Esophagus (tissue), 2 donors: Measurements from ENCODE around the gene GPD1. TPM values are rescaled to one million over a fixed set of nuclear protein-coding genes. Genes with fewer than 3 reads are reported as not detected.
"Not testable (repeated sequence)": the region's sequence is repeated elsewhere in the genome, so short reads cannot be mapped to it uniquely, and the experiment has no call there.

Experiments
- H3K27ac ChIP-seq, 2 donors: one replicate each; pipeline ENCODE4 v1.5.1; 2013; ENCODE audit warnings: low read depth in 2 of 2, mild to moderate bottlenecking in 2 of 2, inconsistent platforms in 1 of 2, low read length in 1 of 2, moderate library complexity in 1 of 2
- H3K27me3 ChIP-seq, 2 donors: one replicate each; pipeline ENCODE4 v1.6.1; 2013; ENCODE audit warnings: low read length in 2 of 2, control low read depth in 1 of 2, mild to moderate bottlenecking in 1 of 2; ENCODE audit not compliant: insufficient read depth in 2 of 2, control insufficient read depth in 1 of 2
- H3K36me3 ChIP-seq, 2 donors: one replicate each; pipeline ENCODE4 v1.6.1; 2013; ENCODE audit warnings: low read length in 1 of 2; ENCODE audit not compliant: control insufficient read depth in 2 of 2, insufficient read depth in 2 of 2
- H3K4me1 ChIP-seq, 2 donors: one replicate each; pipeline ENCODE4 v1.6.1; 2013; ENCODE audit warnings: low read length in 1 of 2; ENCODE audit not compliant: control insufficient read depth in 2 of 2, insufficient read depth in 2 of 2
- H3K4me3 ChIP-seq, 2 donors: one replicate each; pipeline ENCODE4 v1.5.1; 2013; ENCODE audit warnings: low read length in 2 of 2, mild to moderate bottlenecking in 2 of 2, low read depth in 1 of 2, moderate library complexity in 1 of 2
- H3K9me3 ChIP-seq, 2 donors: one replicate each; pipeline ENCODE4 v1.6.1; 2013; ENCODE audit warnings: mild to moderate bottlenecking in 2 of 2, low read depth in 1 of 2, low read length in 1 of 2, moderate library complexity in 1 of 2; ENCODE audit not compliant: control insufficient read depth in 2 of 2, insufficient read depth in 1 of 2
- WGBS, 2 donors: extraction: QIAGEN DNeasy Blood & Tissue Kit; methylation state at CpG; one replicate each; pipeline ENCODE4 v1.1.7; 2013; 5-methylcytosine and 5-hydroxymethylcytosine counted together
- polyA plus RNA-seq, 2 donors: library from polyadenylated mRNA; stranded (reverse); fragments of 200-250 nt; gene quantifications; one replicate each; pipeline ENCODE4 v1.2.3, GENCODE V29; 2013
- donor health status: healthy with polysubstance abuse.
- donor health status: Bipolar disorder and iron deficiency.

GPD1 gene
- polyA plus RNA-seq, 2 donors: 0.29 to 0.32 TPM

- Histone ChIP-seq H3K36me3 (peaks cover 14% of the 10 kb centered on the region in 2 donors), H3K9me3 (no peaks in the 10 kb centered on the region)
- WGBS, 2 donors: 59 to 71% methylated on average over 2 of the region's 2 CpGs
These were observed 28.8 kb downstream of the GPD1 start for GRCh38 chr12:50132505-50133135.

GRCh38 chr12:50142993-50143392 is 39.2 kb downstream of the GPD1 start:
- Histone ChIP-seq H3K9me3 (no peaks in the 10 kb centered on the region), H3K4me1 (no peaks in the 10 kb centered on the region), H3K36me3 (no peaks in the 10 kb centered on the region), H3K27me3 (no peaks in the 10 kb centered on the region), H3K4me3 (no peak overlapping the region), H3K27ac (no peak overlapping the region)
- WGBS, 2 donors: 86 to 89% methylated on average over 8 of the region's 8 CpGs

More at GRCh38 chr12:50132505-50133135, 28.8 kb downstream of the GPD1 start:
- no peak overlapping the region for H3K4me3 ChIP-seq
- H3K4me1 ChIP-seq: no peaks in the 10 kb centered on the region
- no peak overlapping the region for H3K27ac ChIP-seq
- no peaks in the 10 kb centered on the region for H3K27me3 ChIP-seq

- H3K27ac ChIP-seq: no peak overlapping the region
- H3K4me3 ChIP-seq: no peak overlapping the region
- no peaks in the 10 kb centered on the region for H3K36me3 ChIP-seq
- no peaks in the 10 kb centered on the region for H3K9me3 ChIP-seq
- WGBS, 2 donors: 82 to 90% methylated on average over 2 of the region's 2 CpGs
- no peaks in the 10 kb centered on the region for H3K27me3 ChIP-seq
- H3K4me1 ChIP-seq: no peaks in the 10 kb centered on the region
These were observed 41.6 kb downstream of the GPD1 start for GRCh38 chr12:50145439-50145838.

GRCh38 chr12:50147281-50147680 is 43.5 kb downstream of the GPD1 start:
- Histone ChIP-seq H3K27me3 (no peaks in the 10 kb centered on the region), H3K4me1 (no peaks in the 10 kb centered on the region), H3K36me3 (no peaks in the 10 kb centered on the region), H3K27ac (no peak overlapping the region), H3K4me3 (no peak overlapping the region), H3K9me3 (no peaks in the 10 kb centered on the region)
- 94 to 97% methylated on average over 4 of the region's 4 CpGs for WGBS, 2 donors

- H3K4me3 ChIP-seq, H3K4me1 ChIP-seq, H3K27me3 ChIP-seq, H3K9me3 ChIP-seq, H3K27ac ChIP-seq, H3K36me3 ChIP-seq: not testable (repeated sequence)
- WGBS, 2 donors: 91 to 92% methylated on average over 6 of the region's 6 CpGs
These were observed 44.2 kb downstream of the GPD1 start for GRCh38 chr12:50148011-50148410.

- H3K27ac ChIP-seq: no peak overlapping the region
- H3K4me1 ChIP-seq: no peaks in the 10 kb centered on the region
- no peak overlapping the region for H3K4me3 ChIP-seq
- 69% methylated on average over 3 of the region's 3 CpGs for WGBS, 2 donors
- no peaks in the 10 kb centered on the region for H3K36me3 ChIP-seq
- no peaks in the 10 kb centered on the region for H3K9me3 ChIP-seq
- H3K27me3 ChIP-seq: no peaks in the 10 kb centered on the region
These were observed 45.5 kb downstream of the GPD1 start for GRCh38 chr12:50149311-50149710.

- no peaks in the 10 kb centered on the region for H3K36me3 ChIP-seq
- no peaks in the 10 kb centered on the region for H3K27me3 ChIP-seq
- H3K4me1 ChIP-seq: no peaks in the 10 kb centered on the region
- no peak overlapping the region for H3K27ac ChIP-seq
- H3K4me3 ChIP-seq: no peak overlapping the region
- no peaks in the 10 kb centered on the region for H3K9me3 ChIP-seq
- WGBS, 2 donors: 61 to 73% methylated on average over 1 of the region's 1 CpG
These were observed 47.4 kb downstream of the GPD1 start for GRCh38 chr12:50151047-50151687.

GRCh38 chr12:50154947-50155346 is 51.1 kb downstream of the GPD1 start:
- not testable (repeated sequence) for H3K4me1 ChIP-seq, H3K27ac ChIP-seq, H3K4me3 ChIP-seq, H3K36me3 ChIP-seq, H3K27me3 ChIP-seq, H3K9me3 ChIP-seq
- WGBS, 2 donors: 92 to 95% methylated on average over 5 of the region's 5 CpGs

GRCh38 chr12:50156641-50157040 is 52.8 kb downstream of the GPD1 start:
- Histone ChIP-seq H3K9me3 (no peaks in the 10 kb centered on the region), H3K36me3 (no peaks in the 10 kb centered on the region), H3K4me1 (no peaks in the 10 kb centered on the region), H3K27ac (no peak overlapping the region), H3K27me3 (no peaks in the 10 kb centered on the region), H3K4me3 (no peak overlapping the region)

GRCh38 chr12:50157259-50157658 is 53.5 kb downstream of the GPD1 start:
- 87 to 88% methylated on average over 2 of the region's 2 CpGs for WGBS, 2 donors
- Histone ChIP-seq H3K4me3 (no peak overlapping the region), H3K27me3 (no peaks in the 10 kb centered on the region), H3K9me3 (no peaks in the 10 kb centered on the region), H3K27ac (no peak overlapping the region), H3K4me1 (no peaks in the 10 kb centered on the region), H3K36me3 (no peaks in the 10 kb centered on the region)
